Adrenal gland (tissue), 5 donors: Measurements from ENCODE around the gene CTNS.

ENCODE experiments used
- CTCF ChIP-seq, 6 experiments: fragments of 450-650 bp in 4 of 6; fragments of 200-600 bp in 2 of 6; sonication (generic) in 1 of 6; IDR thresholded peaks; 1 replicate in 5 of 6; 2 replicates in 1 of 6; pipeline versions ENCODE4 v1.5.1 to v1.8.0; 2016 to 2021; ENCODE audit warnings: antibody characterized with exemption in 6 of 6, mild to moderate bottlenecking in 2 of 6, moderate library complexity in 1 of 6
- POLR2A ChIP-seq, 2 donors: fragments of 450-650 bp; IDR thresholded peaks; one replicate each; pipeline ENCODE4 v1.6.1; 2017; ENCODE audit warnings: antibody characterized with exemption in 2 of 2, mild to moderate bottlenecking in 2 of 2, moderate library complexity in 1 of 2
- donor health status: DM: no; HTN: no; CAD: no.

GRCh38 chr17:3690094-3690715, 53.6 kb downstream of the CTNS start:
- TF ChIP-seq CTCF (IDR thresholded peaks at IDR 0.05) (no peak), POLR2A (IDR thresholded peaks at IDR 0.05) (no peak)
